Measurements from ENCODE around the gene KRTAP10-10.
"Not testable (repeated sequence)": the region's sequence is repeated elsewhere in the genome, so short reads cannot be mapped to it uniquely, and the experiment has no call there.

Gene KRTAP10-10

DNA sequence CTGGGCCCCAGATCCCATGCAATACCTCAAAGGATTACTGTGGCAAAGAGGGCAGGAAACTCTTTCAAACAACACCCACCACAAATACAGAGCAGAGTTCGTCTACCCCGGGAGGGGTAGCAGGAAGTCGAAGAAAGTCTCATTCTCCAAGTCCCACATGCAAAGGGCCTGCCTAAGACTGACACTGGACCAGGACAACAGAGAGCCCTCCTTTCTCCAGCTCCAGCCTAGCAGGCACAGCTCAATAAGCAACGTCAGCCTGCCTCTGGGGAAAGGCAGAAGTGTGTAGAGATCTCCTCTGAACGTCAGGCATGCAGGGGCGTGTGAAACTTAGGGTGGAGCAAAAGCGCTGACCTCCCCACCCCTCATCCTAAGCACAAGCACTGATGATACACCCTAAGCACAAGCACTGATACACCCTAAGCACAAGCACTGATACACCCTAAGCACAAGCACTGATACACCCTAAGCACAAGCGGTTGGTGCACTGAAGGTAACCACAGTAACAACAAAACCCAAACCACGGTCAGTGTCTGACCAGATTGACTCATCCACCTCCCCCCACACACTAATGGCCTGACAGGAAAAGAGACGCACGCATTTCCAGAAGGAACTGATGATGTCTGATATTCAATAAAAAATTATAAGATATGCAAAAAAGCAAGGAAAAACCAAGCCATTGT is 21.9 kb downstream of the KRTAP10-10 start:
- Histone ChIP-seq H3K4me1 (ENCODE audit: control insufficient read depth in 2 of 2, insufficient read depth in 2 of 2, low read length in 2 of 2) (no peaks in the 10 kb centered on the region), H3K27ac (ENCODE audit: low read depth in 2 of 2, low read length in 2 of 2) (no peak overlapping the region), H3K4me3 (ENCODE audit: low read length in 2 of 2) (no peak overlapping the region), H3K9ac (ENCODE audit: low read depth in 1 of 2, low read length in 2 of 2) (no peak overlapping the region), H3K27me3 (ENCODE audit: control insufficient read depth in 2 of 2, insufficient read depth in 2 of 2, low read length in 2 of 2) (peaks cover 0 to 3% of the 10 kb centered on the region in 2 donors), H3K36me3 (ENCODE audit: control insufficient read depth in 2 of 2, insufficient read depth in 2 of 2, low read length in 2 of 2) (no peaks in the 10 kb centered on the region), H3K9me3 (ENCODE audit: control insufficient read depth in 2 of 2, low read length in 2 of 2) (no peaks in the 10 kb centered on the region)

DNA sequence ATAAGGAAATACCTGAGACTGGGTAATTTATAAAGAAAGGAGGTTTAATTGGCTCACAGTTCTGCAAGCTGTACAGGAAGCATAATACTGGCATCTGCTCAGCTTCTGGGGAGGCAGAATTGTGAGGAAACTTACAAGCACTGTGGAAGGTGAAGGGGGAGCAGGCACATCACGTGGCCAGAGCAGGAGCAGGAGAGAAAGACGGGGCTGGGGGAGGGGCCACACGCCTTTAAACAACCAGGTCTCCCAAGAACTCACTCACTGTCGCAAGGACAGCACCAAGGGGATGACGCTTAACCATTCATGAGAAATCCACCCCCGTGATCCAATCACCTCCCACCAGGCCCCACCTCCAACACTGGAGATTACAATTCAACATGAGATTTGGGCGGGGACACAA is 24.4 kb downstream of the KRTAP10-10 start:
- not testable (repeated sequence) for H3K36me3 ChIP-seq (ENCODE audit: control insufficient read depth in 2 of 2, insufficient read depth in 2 of 2, low read length in 2 of 2); H3K4me3 ChIP-seq (ENCODE audit: low read length in 2 of 2); H3K27ac ChIP-seq (ENCODE audit: low read depth in 2 of 2, low read length in 2 of 2); H3K27me3 ChIP-seq (ENCODE audit: control insufficient read depth in 2 of 2, insufficient read depth in 2 of 2, low read length in 2 of 2); H3K4me1 ChIP-seq (ENCODE audit: control insufficient read depth in 2 of 2, insufficient read depth in 2 of 2, low read length in 2 of 2); H3K9me3 ChIP-seq (ENCODE audit: control insufficient read depth in 2 of 2, low read length in 2 of 2); H3K9ac ChIP-seq (ENCODE audit: low read depth in 1 of 2, low read length in 2 of 2)

DNA sequence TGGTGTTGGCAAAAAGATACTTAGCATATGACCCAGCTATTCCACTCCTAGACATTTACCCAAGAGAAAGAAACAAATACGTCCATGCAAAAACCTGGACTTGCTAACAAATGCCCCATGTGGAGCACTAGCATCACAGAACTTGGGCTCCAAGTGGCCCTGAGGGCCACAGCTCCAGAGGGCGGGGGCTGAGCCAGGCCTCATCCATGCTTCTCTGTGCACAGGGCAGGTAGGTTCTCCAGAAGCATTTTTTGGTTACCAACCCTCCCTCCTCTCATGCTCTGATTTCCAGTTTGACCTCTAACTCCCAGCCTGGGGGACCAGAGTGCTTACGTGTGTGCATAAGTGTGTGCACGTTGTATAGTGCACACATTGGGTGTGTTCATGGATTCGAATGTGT is 27.5 kb downstream of the KRTAP10-10 start:
- Histone ChIP-seq H3K9me3 (ENCODE audit: control insufficient read depth in 2 of 2, low read length in 2 of 2) (no peaks in the 10 kb centered on the region), H3K4me1 (ENCODE audit: control insufficient read depth in 2 of 2, insufficient read depth in 2 of 2, low read length in 2 of 2) (no peaks in the 10 kb centered on the region), H3K27me3 (ENCODE audit: control insufficient read depth in 2 of 2, insufficient read depth in 2 of 2, low read length in 2 of 2) (peaks cover 0 to 9% of the 10 kb centered on the region in 2 donors), H3K36me3 (ENCODE audit: control insufficient read depth in 2 of 2, insufficient read depth in 2 of 2, low read length in 2 of 2) (no peaks in the 10 kb centered on the region), H3K27ac (ENCODE audit: low read depth in 2 of 2, low read length in 2 of 2) (no peak overlapping the region), H3K4me3 (ENCODE audit: low read length in 2 of 2) (no peak overlapping the region), H3K9ac (ENCODE audit: low read depth in 1 of 2, low read length in 2 of 2) (no peak overlapping the region)

DNA sequence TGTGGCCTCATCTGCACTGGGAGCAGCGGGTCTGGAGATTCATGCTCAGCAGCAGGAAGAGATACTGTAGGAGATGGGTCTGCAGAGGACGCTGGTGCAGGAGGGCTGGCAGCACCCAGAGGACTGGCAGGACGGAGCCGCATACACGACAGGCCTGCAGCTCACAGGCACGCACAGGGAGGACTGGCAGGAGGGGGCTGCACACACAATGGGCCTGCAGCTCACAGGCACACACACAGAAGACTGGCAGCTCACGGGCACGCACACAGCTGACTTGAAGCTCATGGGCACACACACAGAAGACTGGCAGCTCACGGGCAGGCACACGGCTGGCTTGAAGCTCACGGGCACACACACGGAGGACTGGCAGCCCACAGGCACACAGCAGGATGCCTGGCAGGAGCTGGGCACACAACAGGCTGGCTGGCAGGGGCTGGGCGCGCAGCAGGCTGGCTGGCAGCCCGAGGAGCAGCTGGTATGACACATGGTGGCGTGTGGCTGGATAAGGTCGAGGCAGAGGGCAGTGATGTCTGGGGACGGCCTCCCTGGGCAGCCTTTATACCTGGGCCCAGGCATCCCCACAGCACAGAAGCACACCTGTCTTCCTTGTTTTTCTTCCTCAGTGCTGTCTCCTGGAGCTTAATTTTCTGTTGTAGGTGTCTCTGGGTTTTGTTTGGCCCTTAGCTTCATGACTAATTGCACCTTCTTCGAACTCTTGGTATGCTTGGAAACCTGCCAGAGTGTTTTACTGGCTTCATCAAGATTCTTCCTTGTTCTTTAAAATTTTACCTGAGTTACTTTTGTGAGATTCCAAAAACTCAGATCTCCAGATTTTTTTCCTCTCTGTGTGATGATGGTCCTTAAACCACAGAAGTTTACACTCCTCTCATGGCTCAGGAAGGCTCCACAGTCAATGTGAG is 29.5 kb downstream of the KRTAP10-10 start, which contains the start of gene KRTAP12-2:
KRTAP12-2 (minus strand) TSS at position 527 of the 920 bp plus-strand sequence; CDS start at position 486, 41 bp downstream.
- Histone ChIP-seq H3K36me3 (ENCODE audit: control insufficient read depth in 2 of 2, insufficient read depth in 2 of 2, low read length in 2 of 2) (no peaks in the 10 kb centered on the region), H3K27me3 (ENCODE audit: control insufficient read depth in 2 of 2, insufficient read depth in 2 of 2, low read length in 2 of 2) (peaks cover 0 to 7% of the 10 kb centered on the region in 2 donors), H3K27ac (ENCODE audit: low read depth in 2 of 2, low read length in 2 of 2) (no peak within 1 kb of the TSS), H3K9ac (ENCODE audit: low read depth in 1 of 2, low read length in 2 of 2) (no peak within 1 kb of the TSS), H3K4me1 (ENCODE audit: control insufficient read depth in 2 of 2, insufficient read depth in 2 of 2, low read length in 2 of 2) (no peaks in the 10 kb centered on the region), H3K9me3 (ENCODE audit: control insufficient read depth in 2 of 2, low read length in 2 of 2) (peaks cover 0 to 3% of the 10 kb centered on the region in 2 donors), H3K4me3 (ENCODE audit: low read length in 2 of 2) (no peak within 1 kb of the TSS)

DNA sequence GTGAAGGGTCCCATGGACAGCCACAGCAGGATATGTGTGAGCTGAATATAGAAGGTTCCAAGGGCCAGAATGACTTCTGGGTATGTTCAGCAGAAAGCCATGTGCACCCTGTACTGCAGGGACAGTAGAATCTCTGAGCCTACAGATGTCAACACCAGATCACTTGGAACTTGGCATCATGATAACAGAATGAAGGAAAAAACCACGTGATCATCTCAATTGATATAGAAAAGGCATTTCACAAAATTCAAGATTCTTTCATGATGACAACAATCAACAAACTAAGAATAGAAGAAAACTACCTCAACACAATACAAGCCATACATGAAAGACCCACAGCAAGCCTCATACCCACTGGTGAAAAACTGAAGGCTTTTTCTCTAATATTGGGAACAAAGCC is 30.5 kb downstream of the KRTAP10-10 start:
- Histone ChIP-seq H3K9me3 (ENCODE audit: control insufficient read depth in 2 of 2, low read length in 2 of 2) (peaks cover 0 to 3% of the 10 kb centered on the region in 2 donors), H3K27me3 (ENCODE audit: control insufficient read depth in 2 of 2, insufficient read depth in 2 of 2, low read length in 2 of 2) (peaks cover 0 to 5% of the 10 kb centered on the region in 2 donors), H3K36me3 (ENCODE audit: control insufficient read depth in 2 of 2, insufficient read depth in 2 of 2, low read length in 2 of 2) (no peaks in the 10 kb centered on the region), H3K4me1 (ENCODE audit: control insufficient read depth in 2 of 2, insufficient read depth in 2 of 2, low read length in 2 of 2) (no peaks in the 10 kb centered on the region), H3K4me3 (ENCODE audit: low read length in 2 of 2) (no peak overlapping the region), H3K27ac (ENCODE audit: low read depth in 2 of 2, low read length in 2 of 2) (no peak overlapping the region), H3K9ac (ENCODE audit: low read depth in 1 of 2, low read length in 2 of 2) (no peak overlapping the region)

DNA sequence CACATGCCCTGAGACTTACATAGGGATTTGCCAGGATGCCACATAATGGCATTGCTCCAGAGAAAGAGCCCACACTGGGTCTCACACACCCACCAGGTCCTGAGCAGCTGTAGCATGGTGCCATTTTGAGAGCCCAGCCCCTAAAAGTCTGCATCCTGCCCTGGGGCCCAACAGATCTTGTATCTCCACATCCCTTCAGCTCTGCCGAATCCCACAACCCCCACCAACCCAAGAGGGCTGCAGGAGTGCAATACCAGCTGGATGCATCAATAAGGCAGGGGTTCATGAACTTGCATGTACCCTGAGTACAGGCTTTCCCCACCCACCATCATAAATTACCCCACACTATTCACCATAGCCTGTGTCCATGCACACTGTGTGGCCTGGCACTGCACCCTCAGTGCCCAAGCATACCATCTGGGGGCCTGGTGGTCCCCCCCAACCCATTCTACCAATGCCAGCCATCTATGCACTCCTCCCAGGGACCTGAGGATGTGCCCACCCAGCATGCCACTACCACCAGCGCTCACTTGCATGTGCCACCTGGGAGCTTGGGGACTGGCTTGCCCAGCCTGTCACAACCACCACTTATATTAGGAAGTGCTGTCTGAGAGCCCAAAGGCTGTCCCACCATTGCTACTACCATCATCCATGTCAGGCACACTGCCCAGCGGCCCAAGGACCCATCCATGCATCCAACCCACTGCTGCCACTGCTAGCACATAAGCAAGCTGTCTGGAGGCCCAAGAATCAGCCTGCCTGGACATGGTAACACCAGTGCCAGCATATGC is 33.7 kb downstream of the KRTAP10-10 start:
- no peak overlapping the region for H3K4me3 ChIP-seq (ENCODE audit: low read length in 2 of 2)

DNA sequence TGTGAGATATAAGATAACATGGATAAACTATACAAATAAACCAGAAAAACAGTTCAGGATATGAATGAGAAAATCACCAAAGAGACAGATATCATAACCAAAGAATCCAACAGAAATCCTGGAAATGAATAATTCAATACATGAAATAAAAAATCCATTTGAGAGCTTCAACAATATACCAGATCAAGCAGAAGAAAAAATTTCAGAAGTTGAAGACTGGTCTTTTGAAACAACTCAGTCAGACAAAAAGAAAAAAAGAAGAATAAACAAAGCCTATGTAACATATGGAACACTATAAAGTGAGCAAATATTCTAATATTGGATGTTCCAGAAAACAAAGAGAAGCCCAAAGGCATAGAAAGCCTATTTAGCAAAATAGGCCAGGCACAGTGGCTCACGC is 34.8 kb downstream of the KRTAP10-10 start:
- H3K27ac ChIP-seq (ENCODE audit: low read depth in 2 of 2, low read length in 2 of 2), result no peak overlapping the region
- H3K4me3 ChIP-seq (ENCODE audit: low read length in 2 of 2), result no peak overlapping the region
- no peak overlapping the region for H3K9ac ChIP-seq (ENCODE audit: low read depth in 1 of 2, low read length in 2 of 2)
- peaks cover 0 to 3% of the 10 kb centered on the region in 2 donors for H3K9me3 ChIP-seq (ENCODE audit: control insufficient read depth in 2 of 2, low read length in 2 of 2)
- H3K4me1 ChIP-seq (ENCODE audit: control insufficient read depth in 2 of 2, insufficient read depth in 2 of 2, low read length in 2 of 2), result no peaks in the 10 kb centered on the region
- no peaks in the 10 kb centered on the region for H3K36me3 ChIP-seq (ENCODE audit: control insufficient read depth in 2 of 2, insufficient read depth in 2 of 2, low read length in 2 of 2)
- peaks cover 0 to 5% of the 10 kb centered on the region in 2 donors for H3K27me3 ChIP-seq (ENCODE audit: control insufficient read depth in 2 of 2, insufficient read depth in 2 of 2, low read length in 2 of 2)

More for the DNA sequence above, 33.7 kb downstream of the KRTAP10-10 start:
- Histone ChIP-seq H3K27me3 (ENCODE audit: control insufficient read depth in 2 of 2, insufficient read depth in 2 of 2, low read length in 2 of 2) (peaks cover 0 to 5% of the 10 kb centered on the region in 2 donors), H3K9me3 (ENCODE audit: control insufficient read depth in 2 of 2, low read length in 2 of 2) (peaks cover 0 to 3% of the 10 kb centered on the region in 2 donors), H3K9ac (ENCODE audit: low read depth in 1 of 2, low read length in 2 of 2) (no peak overlapping the region), H3K4me1 (ENCODE audit: control insufficient read depth in 2 of 2, insufficient read depth in 2 of 2, low read length in 2 of 2) (no peaks in the 10 kb centered on the region), H3K27ac (ENCODE audit: low read depth in 2 of 2, low read length in 2 of 2) (no peak overlapping the region), H3K36me3 (ENCODE audit: control insufficient read depth in 2 of 2, insufficient read depth in 2 of 2, low read length in 2 of 2) (no peaks in the 10 kb centered on the region)

DNA sequence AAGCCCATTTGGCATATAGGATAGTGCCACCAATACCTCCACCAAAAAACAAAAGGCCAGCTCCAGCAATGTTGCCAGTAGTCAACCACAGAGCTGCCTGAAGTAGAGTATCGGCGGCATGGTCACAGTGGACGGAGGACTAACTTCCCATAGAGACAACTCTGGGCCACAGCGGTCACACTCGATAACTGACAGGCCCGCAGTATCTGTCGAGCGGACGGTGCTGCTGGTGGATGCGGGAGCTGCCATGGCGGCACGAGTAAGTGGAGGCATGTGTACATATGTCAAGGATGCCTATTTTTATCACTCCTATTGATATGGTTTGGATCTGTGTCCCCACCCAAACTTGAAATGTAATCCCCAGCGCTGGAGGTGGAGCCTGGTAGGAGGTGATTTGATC is 40.7 kb downstream of the KRTAP10-10 start:
- H3K27me3 ChIP-seq (ENCODE audit: control insufficient read depth in 2 of 2, insufficient read depth in 2 of 2, low read length in 2 of 2), result no peaks in the 10 kb centered on the region
- H3K27ac ChIP-seq (ENCODE audit: low read depth in 2 of 2, low read length in 2 of 2), result no peak overlapping the region
- H3K4me3 ChIP-seq (ENCODE audit: low read length in 2 of 2), result no peak overlapping the region

DNA sequence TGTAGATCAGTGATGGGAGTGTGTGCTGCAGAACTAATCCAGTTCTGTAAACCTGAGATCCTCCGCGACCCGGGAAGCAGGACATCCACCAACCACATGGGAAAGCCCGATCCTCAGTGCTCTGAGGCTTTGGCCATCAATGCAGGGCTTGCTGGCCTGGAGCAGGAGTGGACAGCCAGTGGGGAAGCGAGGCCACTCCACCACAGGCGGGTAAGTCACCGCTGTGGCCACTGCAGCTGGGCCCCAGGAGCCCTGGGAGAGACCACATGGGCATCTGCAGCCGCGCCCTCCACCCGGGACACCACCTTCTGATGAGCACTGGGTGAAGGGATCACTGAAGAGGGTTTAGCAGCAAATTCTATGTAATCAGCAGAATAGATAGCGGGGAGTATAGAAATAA is 44.0 kb downstream of the KRTAP10-10 start:
- no peaks in the 10 kb centered on the region for H3K36me3 ChIP-seq (ENCODE audit: control insufficient read depth in 2 of 2, insufficient read depth in 2 of 2, low read length in 2 of 2)
- no peaks in the 10 kb centered on the region for H3K4me1 ChIP-seq (ENCODE audit: control insufficient read depth in 2 of 2, insufficient read depth in 2 of 2, low read length in 2 of 2)
- no peaks in the 10 kb centered on the region for H3K27me3 ChIP-seq (ENCODE audit: control insufficient read depth in 2 of 2, insufficient read depth in 2 of 2, low read length in 2 of 2)

More for the DNA sequence above, 40.7 kb downstream of the KRTAP10-10 start:
- H3K9me3 ChIP-seq (ENCODE audit: control insufficient read depth in 2 of 2, low read length in 2 of 2), result no peaks in the 10 kb centered on the region
- no peaks in the 10 kb centered on the region for H3K36me3 ChIP-seq (ENCODE audit: control insufficient read depth in 2 of 2, insufficient read depth in 2 of 2, low read length in 2 of 2)
- no peak overlapping the region for H3K9ac ChIP-seq (ENCODE audit: low read depth in 1 of 2, low read length in 2 of 2)
- H3K4me1 ChIP-seq (ENCODE audit: control insufficient read depth in 2 of 2, insufficient read depth in 2 of 2, low read length in 2 of 2), result no peaks in the 10 kb centered on the region

More for the DNA sequence above, 44.0 kb downstream of the KRTAP10-10 start:
- Histone ChIP-seq H3K27ac (ENCODE audit: low read depth in 2 of 2, low read length in 2 of 2) (no peak overlapping the region), H3K4me3 (ENCODE audit: low read length in 2 of 2) (no peak overlapping the region), H3K9ac (ENCODE audit: low read depth in 1 of 2, low read length in 2 of 2) (no peak overlapping the region), H3K9me3 (ENCODE audit: control insufficient read depth in 2 of 2, low read length in 2 of 2) (no peaks in the 10 kb centered on the region)
